Testis (tissue), 2 donors: ENCODE data around the gene ATXN7.

Source experiments
- POLR2A ChIP-seq: fragments of 450-650 bp; IDR thresholded peaks from one replicate; pipeline ENCODE4 v1.6.1; 2017; ENCODE audit warnings: antibody characterized with exemption, mild to moderate bottlenecking, moderate library complexity
- TF ChIP-seq, protein P1 (sequence below), 3 experiments: fragments of 450-650 bp in 2 of 3; fragments of 200-600 bp in 1 of 3; sonication (generic) in 1 of 3; IDR thresholded peaks; one replicate each; pipeline ENCODE4 v1.5.1; 2016 to 2019; ENCODE audit warnings: antibody characterized with exemption in 3 of 3, mild to moderate bottlenecking in 2 of 3, moderate library complexity in 1 of 3

DNA sequence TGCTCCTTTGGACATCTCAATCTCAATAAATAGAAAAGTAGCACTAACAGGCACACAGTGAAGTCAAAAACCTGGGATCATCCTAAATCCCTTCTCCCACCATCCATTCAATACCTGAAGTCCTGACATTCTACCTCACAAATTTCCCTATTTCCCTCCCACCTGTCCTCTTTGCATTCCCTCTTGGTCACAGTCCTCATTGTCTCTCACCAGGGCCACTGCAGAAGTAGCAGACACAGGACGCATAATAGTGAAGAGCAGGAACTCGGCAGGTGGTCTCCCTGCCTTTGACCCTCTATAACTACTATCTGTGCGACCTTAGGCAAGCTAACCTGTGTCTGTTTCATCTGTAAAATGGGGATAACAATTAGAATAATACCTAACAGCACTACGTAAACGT, 2.4 kb upstream of the ATXN7 start:
- TF ChIP-seq, protein P1, sequence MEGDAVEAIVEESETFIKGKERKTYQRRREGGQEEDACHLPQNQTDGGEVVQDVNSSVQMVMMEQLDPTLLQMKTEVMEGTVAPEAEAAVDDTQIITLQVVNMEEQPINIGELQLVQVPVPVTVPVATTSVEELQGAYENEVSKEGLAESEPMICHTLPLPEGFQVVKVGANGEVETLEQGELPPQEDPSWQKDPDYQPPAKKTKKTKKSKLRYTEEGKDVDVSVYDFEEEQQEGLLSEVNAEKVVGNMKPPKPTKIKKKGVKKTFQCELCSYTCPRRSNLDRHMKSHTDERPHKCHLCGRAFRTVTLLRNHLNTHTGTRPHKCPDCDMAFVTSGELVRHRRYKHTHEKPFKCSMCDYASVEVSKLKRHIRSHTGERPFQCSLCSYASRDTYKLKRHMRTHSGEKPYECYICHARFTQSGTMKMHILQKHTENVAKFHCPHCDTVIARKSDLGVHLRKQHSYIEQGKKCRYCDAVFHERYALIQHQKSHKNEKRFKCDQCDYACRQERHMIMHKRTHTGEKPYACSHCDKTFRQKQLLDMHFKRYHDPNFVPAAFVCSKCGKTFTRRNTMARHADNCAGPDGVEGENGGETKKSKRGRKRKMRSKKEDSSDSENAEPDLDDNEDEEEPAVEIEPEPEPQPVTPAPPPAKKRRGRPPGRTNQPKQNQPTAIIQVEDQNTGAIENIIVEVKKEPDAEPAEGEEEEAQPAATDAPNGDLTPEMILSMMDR (IDR thresholded peaks at IDR 0.05) = no peak
- TF ChIP-seq POLR2A = no peak
